Measurements from ENCODE around the gene KRTAP5-5.
"Not testable (repeated sequence)": the region's sequence is repeated elsewhere in the genome, so short reads cannot be mapped to it uniquely, and the experiment has no call there.

KRTAP5-5 gene

DNA sequence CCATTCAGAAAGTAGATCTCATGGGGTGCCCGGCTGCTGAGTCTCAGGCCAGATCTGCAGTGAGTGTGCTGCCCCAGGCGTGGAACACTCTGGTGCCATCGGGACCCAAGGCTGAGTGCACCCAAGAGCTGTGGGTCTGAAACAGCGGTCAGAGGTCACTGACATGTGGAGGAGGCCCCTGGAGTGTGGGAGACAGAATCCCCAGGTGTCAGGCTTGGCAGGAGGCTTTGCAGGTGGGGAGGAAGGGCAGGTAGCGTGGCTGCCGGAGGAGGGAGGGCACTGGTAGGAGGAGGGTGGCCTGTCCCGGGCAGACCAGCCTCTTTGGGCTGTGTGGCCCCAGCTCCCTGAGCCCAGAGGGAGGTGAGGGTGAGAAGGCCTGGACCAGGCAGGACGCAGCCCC, 35.7 kb downstream of the KRTAP5-5 start:
- H3K9me3 ChIP-seq, result no peaks in the 10 kb centered on the region
- in situ Hi-C loops (cut with MboI; ENCODE audit: low sequenced_read_pairs), result no loop called here
- no peaks in the 10 kb centered on the region for H3K36me3 ChIP-seq (replicated peaks)
- no peak for DNase-seq (ENCODE audit: low spot score in 2 of 2)
- H3K27me3 ChIP-seq (ENCODE audit: low read depth), result peaks cover 15% of the 10 kb centered on the region
- H3K4me3 ChIP-seq, result no peak overlapping the region
- no peaks in the 10 kb centered on the region for H3K4me1 ChIP-seq

DNA sequence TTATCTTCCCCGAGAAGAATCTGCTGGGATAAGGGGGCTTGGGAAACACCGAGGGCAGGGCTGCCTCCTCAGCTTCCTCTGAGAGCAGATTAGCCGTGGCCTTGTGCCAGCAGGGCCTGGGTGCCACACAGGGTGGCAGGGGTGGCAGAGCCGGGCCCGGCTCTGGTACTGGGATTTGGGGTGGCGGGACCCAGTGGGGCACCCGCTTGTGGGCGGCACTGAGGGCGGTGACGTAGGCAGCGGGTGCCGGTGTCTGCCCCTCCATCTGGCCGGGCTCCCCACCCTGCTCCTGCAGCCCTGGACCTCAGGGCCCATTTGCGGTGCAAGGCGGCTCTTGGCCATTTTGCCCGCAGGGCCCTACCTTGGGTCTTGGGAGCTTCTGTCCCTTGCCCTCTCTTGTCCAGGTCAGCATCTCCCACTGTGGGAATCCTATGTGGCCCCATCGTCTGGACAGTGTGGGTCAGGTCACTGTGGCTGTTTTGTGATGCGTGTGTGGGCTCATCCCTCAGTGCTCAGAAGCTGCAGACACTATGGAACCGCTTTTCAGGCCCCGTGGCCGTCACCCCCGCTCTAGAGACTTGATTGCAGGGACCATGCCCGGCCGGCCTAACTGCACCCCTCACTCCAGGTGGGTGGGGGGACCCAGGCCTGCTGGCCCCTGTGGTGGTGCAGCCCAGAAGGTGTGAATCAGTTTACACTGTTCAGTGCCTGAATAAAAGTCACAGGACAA, 37.7 kb downstream of the KRTAP5-5 start:
- peaks cover 20% of the 10 kb centered on the region for H3K27me3 ChIP-seq (ENCODE audit: low read depth)
- no peak overlapping the region for H3K4me3 ChIP-seq
- DNase-seq (ENCODE audit: low spot score in 2 of 2), result no peak
- H3K36me3 ChIP-seq (replicated peaks), result no peaks in the 10 kb centered on the region
- H3K4me1 ChIP-seq, result no peaks in the 10 kb centered on the region
- in situ Hi-C loops (cut with MboI; ENCODE audit: low sequenced_read_pairs), result no loop called here
- H3K9me3 ChIP-seq, result no peaks in the 10 kb centered on the region

DNA sequence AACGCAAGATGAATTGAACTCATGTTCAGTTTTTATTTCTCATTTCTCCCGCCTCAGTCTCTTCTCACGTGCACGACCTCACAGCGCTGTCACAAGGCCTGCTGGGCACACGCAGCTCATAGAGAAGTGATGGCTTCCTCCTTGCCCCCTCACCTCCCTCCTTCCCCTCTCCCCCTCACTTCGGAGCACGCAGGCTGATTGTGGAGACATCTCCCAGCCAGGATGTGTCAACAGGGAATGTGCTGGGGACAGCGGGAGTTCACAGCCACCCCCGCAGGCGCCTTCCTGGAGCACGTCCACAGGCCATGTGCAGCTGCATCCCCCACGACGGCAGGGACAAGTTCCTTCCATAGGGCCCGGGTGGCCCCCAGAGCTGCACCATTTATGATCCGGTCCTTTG, 38.3 kb downstream of the KRTAP5-5 start:
- no peak for DNase-seq (ENCODE audit: low spot score in 2 of 2)
- no peaks in the 10 kb centered on the region for H3K9me3 ChIP-seq
- no peaks in the 10 kb centered on the region for H3K36me3 ChIP-seq (replicated peaks)
- no peaks in the 10 kb centered on the region for H3K4me1 ChIP-seq
- no peak overlapping the region for H3K4me3 ChIP-seq
- H3K27me3 ChIP-seq (ENCODE audit: low read depth), result peaks cover 27% of the 10 kb centered on the region
- in situ Hi-C loops (cut with MboI; ENCODE audit: low sequenced_read_pairs), result no loop called here

DNA sequence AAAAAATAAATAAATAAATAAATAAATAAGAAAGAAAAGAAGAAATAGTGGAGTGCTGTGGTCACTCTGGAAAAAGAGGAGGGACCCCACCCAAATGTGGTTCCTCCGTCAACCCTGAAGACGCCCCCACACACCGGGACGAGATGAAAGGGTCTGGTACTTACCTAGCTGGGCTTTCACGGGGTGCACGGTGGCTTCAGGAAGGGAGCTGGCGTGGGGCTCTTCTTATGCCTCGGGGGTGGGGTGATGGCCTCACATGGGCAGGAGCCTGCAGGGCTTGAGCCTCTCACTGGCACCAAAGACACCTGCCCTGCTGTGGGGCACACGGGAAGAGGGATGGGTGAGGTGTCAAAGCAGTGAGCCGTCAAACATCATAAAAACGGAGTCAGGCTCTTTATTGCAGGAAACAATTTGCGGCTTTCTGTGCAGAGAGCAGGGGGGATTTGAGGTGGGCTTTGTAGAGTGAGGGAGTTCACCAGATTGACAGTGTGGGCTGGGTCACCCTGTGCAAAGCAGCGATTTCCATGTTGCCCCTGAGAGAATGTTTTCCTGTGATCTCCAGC, 39.4 kb downstream of the KRTAP5-5 start:
- H3K27me3 ChIP-seq (ENCODE audit: low read depth), result peaks cover 37% of the 10 kb centered on the region
- no peaks in the 10 kb centered on the region for H3K4me1 ChIP-seq
- H3K36me3 ChIP-seq (replicated peaks), result no peaks in the 10 kb centered on the region

DNA sequence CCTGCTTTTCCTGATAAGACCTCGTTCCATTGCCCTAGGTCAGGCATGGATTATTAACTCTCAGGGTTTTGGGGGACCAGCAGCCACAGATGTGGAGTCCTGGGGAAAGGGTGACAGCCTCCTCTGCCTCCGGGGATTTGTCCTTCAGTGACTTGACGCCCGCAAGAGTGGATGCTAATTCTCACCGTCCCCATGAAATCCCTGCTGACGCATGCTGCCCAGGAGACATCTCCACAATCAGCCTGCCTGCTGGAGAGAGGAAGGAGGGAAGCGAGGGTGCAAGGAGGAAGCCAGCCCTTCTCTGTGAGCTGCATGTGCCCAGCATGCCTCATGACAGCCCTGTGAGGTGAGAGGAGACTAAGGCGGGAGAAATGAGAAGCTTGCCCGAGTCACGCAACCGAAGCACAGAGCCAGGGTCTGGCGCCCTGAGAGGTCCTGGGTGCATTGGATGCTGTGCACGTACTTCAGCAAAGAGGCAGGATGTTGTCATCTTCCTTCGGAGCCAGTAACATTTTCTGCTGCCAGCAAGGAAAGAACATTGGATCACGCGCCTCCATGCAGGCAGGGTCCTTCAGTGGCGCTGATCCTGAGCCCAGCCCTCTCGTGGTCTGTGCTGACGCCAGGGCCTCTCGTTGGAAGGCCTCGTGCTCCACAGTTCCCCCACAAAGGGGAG, 40.1 kb downstream of the KRTAP5-5 start:
- Histone ChIP-seq H3K36me3 (replicated peaks) (no peaks in the 10 kb centered on the region), H3K4me3 (no peak overlapping the region), H3K9me3 (no peaks in the 10 kb centered on the region), H3K4me1 (no peaks in the 10 kb centered on the region), H3K27me3 (ENCODE audit: low read depth) (peaks cover 42% of the 10 kb centered on the region)
- DNase-seq (ENCODE audit: low spot score in 2 of 2), result no peak
- in situ Hi-C loops (cut with MboI; ENCODE audit: low sequenced_read_pairs), result no loop called here

More for the DNA sequence above, 39.4 kb downstream of the KRTAP5-5 start:
- Histone ChIP-seq H3K4me3 (no peak overlapping the region), H3K9me3 (no peaks in the 10 kb centered on the region)
- in situ Hi-C loops (cut with MboI; ENCODE audit: low sequenced_read_pairs), result no loop called here
- no peak for DNase-seq (ENCODE audit: low spot score in 2 of 2)

DNA sequence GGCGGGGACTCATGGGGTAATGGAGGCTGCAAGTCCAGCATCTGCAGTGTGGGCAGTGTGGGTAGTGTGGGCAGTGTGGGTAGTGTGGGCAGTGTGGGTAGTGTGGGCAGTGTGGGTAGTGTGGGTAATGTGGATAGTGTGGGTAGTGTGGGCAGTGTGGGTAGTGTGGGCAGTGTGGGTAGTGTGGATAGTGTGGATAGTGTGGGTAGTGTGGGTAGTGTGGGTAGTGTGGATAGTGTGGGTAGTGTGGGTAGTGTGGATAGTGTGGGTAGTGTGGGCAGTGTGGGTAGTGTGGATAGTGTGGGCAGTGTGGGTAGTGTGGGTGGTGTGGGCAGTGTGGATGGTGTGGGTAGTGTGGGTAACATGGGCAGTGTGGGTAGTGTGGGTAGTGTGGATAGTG, 40.9 kb downstream of the KRTAP5-5 start:
- peaks cover 50% of the 10 kb centered on the region for H3K27me3 ChIP-seq (ENCODE audit: low read depth)
- in situ Hi-C loops (cut with MboI; ENCODE audit: low sequenced_read_pairs); H3K4me1 ChIP-seq; DNase-seq (ENCODE audit: low spot score in 2 of 2); H3K4me3 ChIP-seq; H3K36me3 ChIP-seq (replicated peaks); H3K9me3 ChIP-seq: not testable (repeated sequence)

DNA sequence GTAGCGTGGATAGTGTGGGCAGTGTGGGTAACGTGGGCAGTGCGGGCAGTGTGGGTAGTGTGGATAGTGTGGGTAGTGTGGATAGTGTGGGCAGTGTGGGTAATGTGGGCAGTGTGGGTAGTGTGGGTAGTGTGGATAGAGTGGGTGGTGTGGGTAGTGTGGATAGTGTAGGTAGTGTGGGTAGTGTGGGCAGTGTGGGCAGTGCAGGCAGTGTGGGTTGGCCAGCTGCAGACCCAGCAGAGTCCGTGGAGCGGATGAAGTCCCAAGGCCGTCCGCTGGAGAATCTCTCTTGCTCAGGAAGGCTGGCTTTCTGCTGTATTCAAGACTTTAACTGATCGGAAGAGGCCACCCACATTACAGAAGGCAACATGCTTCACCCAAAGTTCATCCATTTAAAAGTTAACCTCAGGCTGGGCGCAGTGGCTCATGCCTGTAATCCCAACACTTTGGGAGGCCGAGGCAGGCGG, 41.4 kb downstream of the KRTAP5-5 start:
- no peaks in the 10 kb centered on the region for H3K36me3 ChIP-seq (replicated peaks)
- peaks cover 55% of the 10 kb centered on the region for H3K27me3 ChIP-seq (ENCODE audit: low read depth)
- H3K4me1 ChIP-seq, result no peaks in the 10 kb centered on the region
- no peaks in the 10 kb centered on the region for H3K9me3 ChIP-seq
- DNase-seq (ENCODE audit: low spot score in 2 of 2), result no peak
- in situ Hi-C loops (cut with MboI; ENCODE audit: low sequenced_read_pairs), result no loop called here
- H3K4me3 ChIP-seq, result no peak overlapping the region

DNA sequence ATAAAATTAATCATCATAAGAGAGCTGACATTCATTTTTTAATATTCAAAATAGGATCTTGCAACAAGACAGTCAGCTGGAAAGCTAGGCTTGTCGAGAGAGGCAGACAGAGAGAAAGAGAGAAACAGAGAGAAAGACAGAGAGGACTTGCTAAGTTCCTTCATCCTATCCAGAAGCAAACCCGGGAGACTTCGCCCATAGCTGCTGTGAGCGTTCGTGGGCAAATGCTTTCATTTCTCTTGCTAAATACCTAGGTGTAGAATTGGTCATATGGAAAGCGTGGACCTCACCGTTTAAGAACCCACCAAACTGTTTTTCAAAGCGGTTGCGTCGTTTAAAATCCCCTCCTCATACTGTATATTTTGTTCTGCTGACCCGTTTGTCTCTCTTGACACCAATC, 42.1 kb downstream of the KRTAP5-5 start:
- DNase-seq (ENCODE audit: low spot score in 2 of 2), result no peak
- H3K4me3 ChIP-seq, result no peak overlapping the region
- H3K27me3 ChIP-seq (ENCODE audit: low read depth), result peaks cover 62% of the 10 kb centered on the region
- in situ Hi-C loops (cut with MboI; ENCODE audit: low sequenced_read_pairs), result no loop called here
- H3K4me1 ChIP-seq, result no peaks in the 10 kb centered on the region
- no peaks in the 10 kb centered on the region for H3K36me3 ChIP-seq (replicated peaks)
- no peaks in the 10 kb centered on the region for H3K9me3 ChIP-seq

DNA sequence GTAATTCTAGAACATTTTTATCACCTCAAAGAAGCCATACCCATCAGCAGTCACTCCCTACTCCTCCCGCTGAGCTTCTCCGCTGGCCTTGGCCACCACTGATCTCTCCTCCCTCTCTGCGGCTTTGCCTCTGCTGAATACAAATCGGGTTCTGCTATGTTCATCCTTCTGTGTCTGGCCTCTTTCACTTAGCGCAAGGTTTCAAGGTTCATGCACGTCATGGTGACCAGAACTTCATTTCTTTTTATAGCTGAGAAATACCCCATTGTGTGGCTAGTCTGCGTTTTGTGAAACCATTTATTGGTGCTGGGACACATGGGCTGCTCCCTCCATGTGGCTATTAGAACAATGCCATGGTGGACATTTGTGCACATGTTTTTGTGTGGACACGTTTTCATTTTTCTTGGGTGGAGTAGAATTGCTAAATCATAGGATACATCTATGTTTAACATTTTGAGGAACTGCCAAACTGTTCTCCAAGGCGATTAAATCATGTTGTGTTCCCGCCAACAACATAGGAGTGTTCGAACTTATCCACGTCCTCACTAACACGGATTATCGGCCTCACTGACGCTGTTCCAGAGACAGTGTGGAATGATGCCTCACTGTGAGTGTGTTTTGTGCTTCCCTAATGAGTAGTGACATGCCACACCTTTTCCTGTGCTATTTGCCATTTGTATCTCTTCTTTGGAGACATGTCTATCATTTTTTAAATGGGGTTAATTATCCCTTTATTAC, 43.2 kb downstream of the KRTAP5-5 start:
- H3K4me3 ChIP-seq, result no peak overlapping the region
- no peak for DNase-seq (ENCODE audit: low spot score in 2 of 2)
- in situ Hi-C loops (cut with MboI; ENCODE audit: low sequenced_read_pairs), result no loop called here
- no peaks in the 10 kb centered on the region for H3K4me1 ChIP-seq
- H3K27me3 ChIP-seq (ENCODE audit: low read depth), result peaks cover 62% of the 10 kb centered on the region
- no peaks in the 10 kb centered on the region for H3K36me3 ChIP-seq (replicated peaks)
- no peaks in the 10 kb centered on the region for H3K9me3 ChIP-seq

DNA sequence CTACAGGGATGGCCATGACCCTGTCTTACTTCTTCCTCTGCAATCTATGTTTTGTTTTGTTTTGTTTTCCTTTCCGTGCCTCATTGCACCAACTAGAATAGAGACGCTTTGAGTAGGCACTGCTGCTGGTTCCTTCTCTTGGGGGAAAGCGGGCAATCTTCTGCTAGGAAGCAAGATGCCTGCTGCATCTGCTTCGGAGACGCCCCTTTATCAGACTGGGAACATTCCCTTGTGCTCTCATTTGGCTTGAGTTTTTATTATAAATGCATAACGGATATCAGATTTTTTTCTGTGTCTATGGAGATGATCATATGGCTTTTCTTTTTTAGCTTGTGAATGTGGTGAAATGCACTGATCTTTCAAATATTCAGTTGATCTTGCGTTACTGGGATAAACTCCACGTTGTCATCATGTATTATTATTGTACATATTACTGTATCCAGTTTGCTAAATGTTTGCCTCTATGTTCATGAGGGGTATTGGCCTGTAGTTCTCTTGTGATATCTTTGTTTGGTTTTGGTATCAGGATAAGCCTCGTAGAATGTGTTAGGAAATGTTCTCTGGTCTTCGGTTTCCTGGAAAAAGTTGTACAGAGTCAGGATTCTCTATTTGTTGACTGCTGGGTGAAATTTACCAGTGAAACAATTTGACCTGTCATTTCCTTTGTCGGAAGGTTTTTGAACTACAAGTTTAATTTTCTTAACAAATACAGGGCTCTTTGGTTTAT, 44.0 kb downstream of the KRTAP5-5 start:
- H3K9me3 ChIP-seq, result no peaks in the 10 kb centered on the region
- H3K4me3 ChIP-seq, result no peak overlapping the region
- no peaks in the 10 kb centered on the region for H3K36me3 ChIP-seq (replicated peaks)
- DNase-seq (ENCODE audit: low spot score in 2 of 2), result no peak
- H3K27me3 ChIP-seq (ENCODE audit: low read depth), result peaks cover 60% of the 10 kb centered on the region
- in situ Hi-C loops (cut with MboI; ENCODE audit: low sequenced_read_pairs), result no loop called here
- no peaks in the 10 kb centered on the region for H3K4me1 ChIP-seq

DNA sequence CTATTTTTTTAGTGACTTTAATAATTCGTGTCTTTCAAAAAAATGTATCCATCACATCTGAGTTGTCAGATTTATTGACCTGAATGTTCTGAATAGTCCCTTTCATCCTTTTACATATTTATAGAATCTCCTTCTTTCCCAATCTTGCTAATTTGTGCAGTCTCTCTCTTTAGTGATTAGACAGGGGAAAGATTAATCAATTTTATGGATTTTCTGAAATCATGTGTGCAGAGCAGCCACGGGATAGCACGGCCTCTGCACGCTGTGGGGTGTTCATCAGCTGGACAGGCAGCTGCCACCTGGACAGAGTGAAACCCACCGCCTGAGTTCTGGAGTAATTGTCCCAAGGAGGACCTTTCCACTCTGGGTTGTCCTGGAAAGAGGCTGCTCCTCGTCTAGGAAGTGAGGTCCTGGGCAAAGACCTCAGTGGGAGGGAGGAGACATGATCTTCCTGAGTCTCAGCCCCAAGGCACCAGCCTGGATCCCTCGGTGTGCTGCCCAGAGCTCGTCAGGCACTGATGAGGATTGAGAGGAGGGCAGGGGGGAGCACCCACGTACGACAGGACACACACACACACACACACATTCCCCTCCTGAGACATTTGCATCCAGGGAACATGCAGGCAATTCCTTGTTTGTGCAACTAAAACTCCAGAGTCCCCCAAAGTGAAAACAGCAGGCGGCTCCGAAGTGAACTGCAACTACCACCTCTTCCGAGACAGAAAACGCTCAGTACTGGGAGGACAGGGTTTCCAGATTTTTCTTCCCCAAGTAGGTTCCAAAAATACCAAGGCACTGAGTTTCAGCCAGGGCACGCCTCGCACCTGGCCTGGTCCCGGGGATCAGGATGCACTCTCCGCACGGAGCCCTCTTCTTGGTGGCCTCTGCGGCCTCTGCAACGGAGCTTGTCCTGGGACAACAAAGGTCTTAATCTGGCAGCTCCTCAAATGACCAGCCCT, 44.9 kb downstream of the KRTAP5-5 start:
- Histone ChIP-seq H3K9me3 (no peaks in the 10 kb centered on the region), H3K36me3 (replicated peaks) (no peaks in the 10 kb centered on the region), H3K4me3 (no peak overlapping the region), H3K4me1 (no peaks in the 10 kb centered on the region), H3K27me3 (ENCODE audit: low read depth) (peaks cover 53% of the 10 kb centered on the region)
- in situ Hi-C loops (cut with MboI; ENCODE audit: low sequenced_read_pairs), result no loop called here
- no peak for DNase-seq (ENCODE audit: low spot score in 2 of 2)

DNA sequence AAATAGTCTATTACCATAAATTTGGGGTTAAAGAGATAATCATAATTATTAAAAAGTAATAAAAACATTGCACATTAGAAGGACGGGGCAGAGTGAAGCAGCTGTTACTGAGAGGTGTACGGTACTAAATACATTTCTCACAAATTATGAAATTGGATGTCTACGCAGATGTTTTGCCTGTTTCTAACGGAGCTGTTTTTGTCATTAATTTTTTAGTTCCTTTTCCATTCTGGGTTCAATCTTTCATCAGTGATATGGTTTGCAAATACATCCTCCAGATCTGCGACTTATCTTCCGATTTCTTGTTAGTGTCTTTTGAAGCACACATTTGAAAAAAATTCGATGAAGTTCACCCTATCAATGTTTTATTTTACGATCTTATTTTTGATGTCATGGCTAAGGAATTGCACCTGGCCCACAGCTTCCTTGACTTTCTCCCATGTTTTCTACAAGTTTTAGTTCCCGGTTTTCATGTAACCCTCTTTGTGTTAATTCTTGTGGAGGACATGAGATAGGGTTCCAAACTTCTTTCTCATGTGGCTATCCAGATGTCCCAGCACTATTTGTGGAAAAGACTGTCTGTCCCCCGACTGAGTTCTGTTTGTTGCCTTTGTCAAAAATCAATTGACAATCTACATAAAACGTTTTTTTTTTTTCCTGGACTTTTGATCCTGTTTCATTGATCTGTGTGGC, 46.1 kb downstream of the KRTAP5-5 start:
- no peaks in the 10 kb centered on the region for H3K9me3 ChIP-seq
- peaks cover 47% of the 10 kb centered on the region for H3K27me3 ChIP-seq (ENCODE audit: low read depth)
- DNase-seq (ENCODE audit: low spot score in 2 of 2), result no peak
- no peaks in the 10 kb centered on the region for H3K4me1 ChIP-seq
- H3K4me3 ChIP-seq, result no peak overlapping the region
- no peaks in the 10 kb centered on the region for H3K36me3 ChIP-seq (replicated peaks)
- in situ Hi-C loops (cut with MboI; ENCODE audit: low sequenced_read_pairs), result no loop called here

Measured in HAP-1 (cell line).